Activated CD8-positive, alpha-beta memory T cell treated with anti-CD3 and anti-CD28 coated beads, Interleukin-2, amount 50 U/mL, for 24 hours (primary cell): ENCODE measurements around the gene DMKN.

Experiments
- DNase-seq: peaks from one replicate; pipeline ENCODE4 v3.0.0-alpha.2; 2020; ENCODE audit errors: extremely low read depth

Gene DMKN

DNA sequence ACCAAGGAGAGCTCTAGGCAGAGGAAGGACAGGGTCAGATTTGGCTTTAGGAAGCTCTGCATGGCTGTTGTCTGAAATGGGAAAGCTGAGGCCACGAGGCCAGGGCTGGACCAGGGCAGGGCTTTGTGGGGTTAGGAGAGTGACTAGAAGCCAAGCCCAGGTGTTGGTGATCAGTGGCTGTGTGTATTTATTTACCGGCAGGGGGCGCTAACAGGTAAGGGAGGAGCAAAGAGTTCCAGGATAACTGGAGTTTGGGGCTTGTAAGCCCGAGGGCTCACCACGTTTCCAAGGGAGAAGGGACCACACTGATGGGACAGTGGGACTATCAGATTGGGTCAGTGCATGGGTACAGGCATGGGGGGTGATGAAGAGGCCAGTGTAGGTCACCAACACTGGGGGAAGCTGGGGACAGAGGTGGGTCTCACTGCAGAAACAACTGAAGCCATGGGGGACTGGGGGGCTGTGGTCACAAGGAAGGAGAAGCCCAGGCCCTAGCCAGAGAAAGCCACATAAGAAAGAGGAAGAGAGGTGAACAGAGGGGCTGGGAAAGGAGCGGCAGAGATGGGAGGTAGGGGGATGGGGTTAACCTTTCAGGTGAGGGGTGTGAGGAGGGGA lies 35.8 kb upstream of the DMKN start:
- DNase-seq: no peak

DNA sequence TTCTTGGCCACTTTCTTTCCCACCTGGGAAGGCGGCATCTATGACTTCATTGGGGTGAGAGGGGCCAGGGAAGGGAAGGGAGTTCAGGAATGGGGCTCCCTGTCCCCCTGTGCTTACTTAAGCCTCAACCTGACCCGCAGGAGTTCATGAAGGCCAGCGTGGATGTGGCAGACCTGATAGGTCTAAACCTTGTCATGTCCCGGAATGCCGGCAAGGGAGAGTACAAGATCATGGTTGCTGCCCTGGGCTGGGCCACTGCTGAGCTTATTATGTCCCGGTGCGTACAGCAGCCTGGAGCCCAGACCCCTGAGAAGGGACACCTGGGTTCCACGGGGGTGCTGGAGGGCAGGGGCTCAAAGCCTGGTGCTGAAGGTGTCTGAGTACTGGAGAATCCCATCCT lies 33.1 kb upstream of the DMKN start:
- DNase-seq: no peak

DNA sequence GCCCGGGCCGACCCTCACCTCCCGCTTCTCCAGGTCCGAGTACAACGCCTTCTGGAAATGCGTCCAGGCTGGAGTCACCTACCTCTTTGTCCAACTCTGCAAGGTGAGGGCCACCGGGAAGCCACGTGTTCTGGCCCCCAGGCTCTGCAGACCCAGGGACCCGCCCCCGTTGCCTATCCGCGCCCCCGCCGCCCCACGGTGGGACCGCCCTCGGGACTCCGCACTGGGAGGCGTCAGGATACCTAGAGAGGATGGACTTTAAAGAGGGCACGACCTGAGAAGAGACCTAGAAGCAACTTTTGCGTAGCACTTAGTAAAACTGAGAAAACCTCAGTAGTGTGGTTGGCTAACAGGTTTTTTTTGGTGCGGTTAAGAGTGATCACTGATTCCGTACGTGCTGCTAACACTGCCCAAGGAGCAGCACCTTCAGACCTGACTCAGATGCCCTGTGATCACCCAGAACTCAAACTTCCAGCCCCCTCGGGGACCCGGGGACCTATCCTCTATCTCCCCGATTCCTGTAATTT lies 32.5 kb upstream of the DMKN start:
- DNase-seq: peak; percentile 40

DNA sequence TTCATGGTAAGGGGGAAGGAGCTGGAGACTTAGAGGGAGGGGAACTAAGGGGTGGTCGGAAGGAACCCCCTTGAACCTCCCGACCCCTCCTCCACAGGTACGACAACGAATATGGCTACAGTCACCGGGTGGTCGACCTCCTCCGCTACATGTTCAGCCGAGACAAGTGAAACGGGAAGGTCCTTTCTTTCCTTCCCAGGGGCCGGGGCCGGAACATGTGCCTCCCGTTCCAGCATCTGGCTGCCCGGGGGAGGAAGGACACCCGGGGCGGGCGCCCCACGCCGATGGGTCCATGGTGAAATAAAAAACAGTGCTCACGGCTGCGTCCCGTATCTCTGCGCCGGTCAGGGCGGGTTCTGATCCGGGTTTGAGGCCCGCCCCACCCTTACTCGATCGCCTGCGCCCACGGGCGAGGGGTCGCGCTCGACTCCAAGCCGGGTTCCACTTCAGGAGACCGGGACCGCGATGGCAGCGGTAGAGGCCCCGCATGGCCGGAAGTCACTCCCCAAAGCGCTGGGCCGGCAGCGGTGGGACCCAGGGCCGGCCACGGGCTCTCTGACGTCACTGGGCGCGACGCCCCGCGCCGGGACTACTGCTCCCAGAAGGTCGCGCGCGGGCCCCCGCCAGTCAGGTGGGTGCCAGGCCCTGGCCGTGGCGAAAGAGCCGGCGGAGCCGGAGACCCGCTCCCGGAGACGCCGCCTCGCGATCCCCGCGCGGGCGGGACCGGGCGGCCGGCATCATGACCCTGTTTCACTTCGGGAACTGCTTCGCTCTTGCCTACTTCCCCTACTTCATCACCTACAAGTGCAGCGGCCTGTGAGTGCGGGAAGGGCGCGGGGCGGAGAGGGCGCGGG lies 31.8 kb upstream of the DMKN start, which contains the start of gene TMEM147:
TMEM147 (plus strand) TSS at position 626 of the 854 bp plus-strand sequence; CDS start at position 740, 114 bp downstream.
- peak; percentile 49 for DNase-seq

DNA sequence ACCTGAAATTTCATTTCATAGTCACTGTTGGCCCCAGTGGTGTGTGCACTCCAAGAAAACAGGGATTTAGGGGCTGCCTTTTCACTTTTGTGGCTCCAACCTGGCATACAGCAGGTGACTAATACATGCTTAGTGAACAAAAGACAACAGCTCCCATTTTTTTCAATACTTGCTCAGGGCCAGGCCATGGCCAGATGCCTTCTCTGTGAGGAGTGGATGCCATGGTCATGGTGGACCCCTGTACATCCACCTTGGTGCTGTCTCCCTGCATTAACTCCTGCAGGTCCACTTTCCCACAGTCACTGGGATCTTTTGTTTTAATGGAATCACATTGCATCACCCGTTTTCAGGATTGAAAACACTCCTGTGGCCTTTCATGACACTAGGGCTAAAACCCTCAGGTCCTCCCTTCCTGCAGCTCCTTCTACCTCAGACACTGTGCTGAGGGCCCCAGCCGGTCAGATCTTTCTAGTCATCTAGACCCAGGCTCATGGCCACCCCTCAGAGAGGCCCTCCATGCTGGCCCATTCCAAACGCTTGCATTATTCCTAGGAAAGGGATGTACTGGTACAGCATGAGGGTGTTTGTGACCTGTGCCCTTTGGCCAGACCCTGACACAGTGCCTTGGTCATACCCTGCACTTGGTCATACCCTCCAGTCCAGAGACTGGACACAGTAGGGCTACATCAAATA lies 30.8 kb upstream of the DMKN start:
- no peak for DNase-seq

DNA sequence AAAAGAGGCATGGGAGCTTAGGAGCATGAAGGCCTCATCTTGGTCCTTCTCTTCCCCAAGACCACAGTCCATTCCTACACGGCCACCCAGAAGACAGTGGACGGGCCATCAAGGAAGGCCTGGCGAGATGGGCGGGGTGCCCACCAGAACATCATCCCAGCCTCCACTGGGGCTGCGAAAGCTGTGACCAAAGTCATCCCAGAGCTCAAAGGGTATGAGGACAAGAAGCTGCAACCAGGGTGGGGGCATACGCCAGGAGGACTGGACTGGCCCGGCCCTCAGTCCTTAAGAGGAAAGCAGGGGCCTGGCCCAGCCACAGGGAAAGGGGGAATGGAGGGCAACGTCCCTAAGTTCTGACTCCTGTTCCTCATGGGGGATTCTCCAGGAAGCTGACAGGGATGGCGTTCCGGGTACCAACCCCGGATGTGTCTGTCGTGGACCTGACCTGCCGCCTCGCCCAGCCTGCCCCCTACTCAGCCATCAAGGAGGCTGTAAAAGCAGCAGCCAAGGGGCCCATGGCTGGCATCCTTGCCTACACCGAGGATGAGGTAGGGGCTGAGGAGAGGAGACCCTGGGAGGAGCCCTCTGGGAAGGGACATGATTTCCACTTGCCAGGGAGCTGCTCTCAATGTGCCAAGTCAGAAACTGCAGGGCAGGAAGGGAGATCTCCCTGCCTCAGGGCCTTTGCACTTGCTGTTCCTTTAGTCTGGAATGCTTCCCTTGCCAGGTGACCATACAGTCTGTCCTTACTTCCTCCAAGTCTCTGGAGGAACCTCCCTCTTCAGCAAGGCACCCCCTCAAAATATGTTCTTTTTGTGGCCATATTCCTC lies 30.0 kb upstream of the DMKN start:
- no peak for DNase-seq

DNA sequence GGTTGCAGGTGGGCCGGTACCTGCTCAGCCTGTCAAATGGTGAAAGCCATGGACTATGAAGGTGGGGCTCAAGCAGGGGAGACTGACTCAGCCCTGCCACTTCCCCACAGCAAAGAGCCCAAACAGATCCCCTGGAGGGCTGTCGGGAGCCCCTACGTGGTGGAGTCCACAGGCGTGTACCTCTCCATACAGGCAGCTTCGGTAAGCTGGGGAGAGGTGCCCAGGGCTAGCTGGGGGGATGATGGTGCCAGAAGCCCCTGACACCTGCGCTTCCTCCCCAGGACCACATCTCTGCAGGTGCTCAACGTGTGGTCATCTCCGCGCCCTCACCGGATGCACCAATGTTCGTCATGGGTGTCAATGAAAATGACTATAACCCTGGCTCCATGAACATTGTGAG lies 28.8 kb upstream of the DMKN start:
- no peak for DNase-seq

DNA sequence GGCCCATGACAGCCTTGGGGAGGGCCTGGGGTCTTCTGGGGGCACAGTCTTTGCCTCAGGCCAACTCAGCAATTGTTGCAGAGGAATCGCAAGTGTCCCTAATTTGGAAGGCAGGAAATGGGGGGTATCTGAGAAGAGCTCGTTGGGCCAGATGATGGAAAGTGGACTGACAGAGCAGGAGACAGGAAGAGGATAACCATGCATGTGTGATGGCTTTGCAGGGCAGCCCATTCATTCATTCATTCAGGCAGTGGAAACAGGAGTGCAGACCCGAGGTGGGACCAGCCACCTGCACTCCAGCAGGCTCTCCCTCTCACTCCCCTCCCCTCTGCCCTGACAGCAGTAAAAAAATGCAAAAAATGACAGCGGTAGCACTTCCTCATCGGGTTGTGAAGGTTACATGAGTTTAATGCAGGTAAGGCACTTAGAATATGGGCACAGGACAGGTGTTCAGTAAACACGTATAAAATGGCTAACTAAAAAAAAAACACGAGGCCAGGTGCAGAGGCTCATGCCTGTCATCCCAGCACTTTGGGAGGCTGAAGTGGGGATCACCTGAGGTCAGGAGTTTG lies 27.0 kb upstream of the DMKN start:
- no peak for DNase-seq

DNA sequence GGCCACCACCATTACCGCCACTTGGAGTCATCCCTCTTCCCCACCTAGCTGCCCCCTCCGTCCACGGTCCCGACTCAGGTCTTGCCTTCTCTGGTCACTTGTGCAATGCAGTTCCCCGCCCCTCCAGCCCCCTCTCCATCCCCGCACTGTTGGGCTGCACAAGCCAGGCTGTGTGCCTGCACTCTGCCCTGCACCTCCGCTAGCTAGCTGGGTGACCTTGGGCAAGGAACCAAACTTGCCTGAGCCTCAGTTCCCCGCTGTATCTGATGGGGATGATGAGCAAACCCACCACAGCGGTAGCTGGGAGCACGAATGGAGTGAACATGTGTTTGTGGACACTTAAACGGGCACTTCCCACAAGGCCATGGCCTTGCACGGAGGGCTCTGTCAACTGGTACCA lies 26.4 kb upstream of the DMKN start:
- DNase-seq: no peak

DNA sequence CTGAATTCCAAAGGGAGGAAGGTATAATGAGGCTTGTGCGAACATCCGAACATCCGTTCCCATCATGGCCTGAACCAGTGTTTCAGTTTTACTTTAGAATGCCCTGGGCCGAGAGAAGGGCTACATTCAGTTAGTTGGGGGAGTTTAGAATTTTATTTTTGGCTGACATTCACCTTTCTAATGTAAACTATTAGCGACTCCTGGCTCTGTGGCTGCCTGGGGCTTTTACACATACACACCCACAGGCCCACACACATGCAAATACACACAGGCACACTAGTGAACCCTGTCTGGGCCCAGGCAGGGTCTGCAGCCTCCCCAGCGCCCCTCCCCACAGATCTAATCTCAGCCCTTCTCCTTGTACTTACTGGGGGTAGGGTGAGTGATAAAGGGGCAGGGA lies 25.9 kb upstream of the DMKN start:
- DNase-seq: no peak

DNA sequence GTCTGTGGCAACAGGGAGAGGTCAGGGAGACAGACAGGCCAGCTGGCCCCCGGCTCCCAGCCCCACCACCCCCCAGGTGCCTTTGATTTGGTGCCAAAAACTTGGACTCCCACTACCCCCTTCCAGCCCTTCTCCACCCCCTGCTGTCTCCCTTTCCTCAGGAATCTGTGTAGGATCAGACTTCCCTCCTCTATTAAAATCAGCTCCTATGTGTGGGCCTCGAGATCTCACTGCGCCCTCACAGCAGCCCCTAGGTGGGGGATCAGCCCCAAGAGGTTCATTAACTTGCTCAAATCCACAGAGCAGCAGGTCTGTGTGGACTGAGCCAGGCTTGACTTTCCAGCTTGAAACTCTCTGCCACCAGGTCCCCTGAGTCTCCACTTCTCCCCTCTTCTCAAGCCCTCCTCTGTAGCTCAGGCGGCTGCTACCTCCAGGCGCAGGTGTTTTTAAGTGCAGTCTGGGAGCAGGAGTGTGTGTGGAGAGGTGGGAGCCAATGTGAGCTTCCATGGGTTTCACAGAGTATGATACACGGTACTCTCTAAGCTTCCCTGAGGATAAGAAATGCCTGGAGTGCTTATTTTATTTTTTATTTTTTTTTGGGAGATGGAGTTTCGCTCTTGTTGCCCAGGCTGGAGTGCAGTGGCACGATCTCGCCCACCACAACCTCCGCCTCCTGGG lies 21.5 kb upstream of the DMKN start:
- no peak for DNase-seq

DNA sequence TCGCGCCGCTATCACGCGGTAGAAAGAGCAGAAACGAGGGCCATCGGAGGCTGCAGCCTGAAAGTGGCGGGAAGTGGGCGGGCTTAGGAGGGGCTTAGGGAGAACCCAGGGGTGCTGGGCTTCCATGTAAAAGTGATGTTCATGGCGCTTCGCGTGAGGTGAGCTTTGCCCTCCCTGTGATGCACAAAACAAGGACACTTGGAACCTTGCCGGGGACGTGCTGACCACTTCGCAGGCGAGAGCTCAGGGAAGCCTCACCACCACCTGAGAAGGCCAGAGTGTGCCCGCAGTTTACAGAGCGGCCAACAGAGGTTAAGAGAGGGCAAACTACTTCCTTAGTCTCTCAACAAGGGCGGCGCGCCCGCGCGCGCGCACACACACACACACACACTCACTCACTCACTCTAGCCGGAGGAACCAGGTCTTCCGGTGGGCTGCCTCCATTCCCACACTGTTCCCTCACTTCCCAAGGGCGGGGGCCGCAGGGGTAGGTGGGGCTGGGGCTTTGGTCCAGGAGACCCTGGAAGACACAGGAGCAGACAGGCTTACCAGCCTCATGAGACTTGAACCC lies 20.5 kb upstream of the DMKN start:
- no peak for DNase-seq

DNA sequence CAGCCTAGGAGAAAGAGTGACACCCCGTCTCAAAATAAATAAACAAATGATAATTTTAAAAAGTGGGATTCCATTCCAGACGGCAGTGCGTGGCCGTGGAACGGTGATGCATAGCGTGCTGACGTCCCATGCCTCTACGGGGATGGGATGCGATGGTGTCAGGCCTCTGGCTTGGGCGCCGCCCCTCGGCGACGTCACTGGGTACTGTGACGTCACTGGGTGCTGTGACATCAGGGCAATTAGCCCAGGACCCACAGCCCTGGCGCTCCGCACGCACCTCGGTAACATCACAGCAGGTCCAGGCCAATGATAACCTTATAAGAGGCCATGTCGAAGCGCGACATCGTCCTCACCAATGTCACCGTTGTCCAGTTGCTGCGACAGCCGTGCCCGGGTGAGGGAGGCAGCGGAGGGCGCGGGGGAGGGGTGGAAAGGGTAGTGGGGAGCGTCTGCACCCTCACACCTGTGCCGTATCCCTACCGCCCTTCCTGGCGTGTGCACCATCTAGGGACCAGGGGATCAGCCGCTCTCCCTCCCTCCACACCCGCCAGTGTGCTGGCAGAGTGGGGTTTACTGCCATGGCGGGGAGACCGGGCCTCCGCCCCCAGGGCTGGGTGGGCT lies 19.9 kb upstream of the DMKN start, which contains the start of gene GAPDHS:
GAPDHS (plus strand) TSS at position 256 of the 621 bp plus-strand sequence; CDS start at position 328, 72 bp downstream.
- DNase-seq: no peak

DNA sequence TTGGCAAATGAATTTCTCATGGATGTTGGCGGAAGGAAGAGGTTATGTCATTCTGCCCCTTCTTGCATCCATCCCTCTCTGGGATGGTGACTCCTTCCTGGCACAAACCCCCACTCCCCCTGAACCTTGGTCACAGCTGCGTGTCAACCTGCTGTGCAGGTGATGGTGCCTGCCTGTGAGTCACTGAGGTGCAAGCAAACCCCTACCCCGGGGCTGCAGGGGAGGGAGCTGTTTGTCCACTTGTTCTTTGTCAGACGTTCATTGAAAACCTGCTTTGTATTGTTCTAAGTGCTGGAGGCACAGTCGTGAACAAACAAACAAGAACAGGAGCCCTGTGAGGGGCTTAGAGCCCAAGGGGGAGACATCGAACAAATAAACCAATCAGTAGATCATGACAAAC lies 17.8 kb upstream of the DMKN start:
- no peak for DNase-seq

DNA sequence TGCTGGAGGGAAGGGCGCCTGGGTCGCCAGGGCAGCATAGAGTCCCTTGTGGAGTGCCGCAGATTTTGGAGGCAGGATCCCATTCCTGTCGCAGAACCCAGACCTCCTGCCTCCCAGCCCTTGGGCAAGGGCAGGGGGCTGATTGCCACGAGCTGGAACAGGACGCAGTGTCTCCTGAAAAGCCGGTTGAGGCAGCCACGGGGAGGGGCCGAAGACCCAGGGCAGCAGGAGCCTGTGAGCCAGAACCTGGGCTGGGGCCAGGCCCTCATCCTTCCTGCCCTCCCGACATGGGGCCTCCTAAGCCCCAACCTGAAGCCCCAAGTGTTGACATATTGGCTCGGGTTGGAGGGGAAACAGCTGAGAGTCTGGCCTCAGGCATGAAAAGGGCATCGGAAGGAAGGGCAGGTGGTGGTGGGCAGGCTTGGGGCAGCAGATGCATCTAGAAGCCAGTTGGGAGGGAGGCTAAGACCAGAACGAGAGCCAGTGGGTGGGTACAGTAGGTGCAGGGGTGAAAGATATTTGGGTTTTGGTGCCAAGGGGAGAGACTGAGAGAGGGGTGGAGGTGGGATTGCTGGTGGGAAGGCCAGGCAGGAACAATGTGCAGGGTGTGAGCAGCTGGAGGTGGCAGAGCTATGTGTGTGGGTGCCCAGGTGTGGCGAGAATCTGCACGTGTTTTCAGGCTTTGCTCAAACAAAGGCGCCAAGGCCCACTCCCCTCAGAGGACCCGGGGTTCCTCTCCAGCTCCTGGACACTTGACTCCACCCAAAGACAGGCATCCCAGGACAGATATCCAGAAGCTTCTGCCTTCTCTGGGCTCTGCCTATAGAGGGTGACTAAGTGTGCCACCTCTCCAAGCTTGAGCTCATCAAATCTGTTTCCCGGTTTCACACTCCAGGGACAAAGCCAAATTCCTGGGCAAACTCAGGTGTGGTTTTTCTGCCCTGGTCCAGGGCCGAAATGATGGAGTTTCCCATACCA lies 16.1 kb upstream of the DMKN start:
- no peak for DNase-seq

DNA sequence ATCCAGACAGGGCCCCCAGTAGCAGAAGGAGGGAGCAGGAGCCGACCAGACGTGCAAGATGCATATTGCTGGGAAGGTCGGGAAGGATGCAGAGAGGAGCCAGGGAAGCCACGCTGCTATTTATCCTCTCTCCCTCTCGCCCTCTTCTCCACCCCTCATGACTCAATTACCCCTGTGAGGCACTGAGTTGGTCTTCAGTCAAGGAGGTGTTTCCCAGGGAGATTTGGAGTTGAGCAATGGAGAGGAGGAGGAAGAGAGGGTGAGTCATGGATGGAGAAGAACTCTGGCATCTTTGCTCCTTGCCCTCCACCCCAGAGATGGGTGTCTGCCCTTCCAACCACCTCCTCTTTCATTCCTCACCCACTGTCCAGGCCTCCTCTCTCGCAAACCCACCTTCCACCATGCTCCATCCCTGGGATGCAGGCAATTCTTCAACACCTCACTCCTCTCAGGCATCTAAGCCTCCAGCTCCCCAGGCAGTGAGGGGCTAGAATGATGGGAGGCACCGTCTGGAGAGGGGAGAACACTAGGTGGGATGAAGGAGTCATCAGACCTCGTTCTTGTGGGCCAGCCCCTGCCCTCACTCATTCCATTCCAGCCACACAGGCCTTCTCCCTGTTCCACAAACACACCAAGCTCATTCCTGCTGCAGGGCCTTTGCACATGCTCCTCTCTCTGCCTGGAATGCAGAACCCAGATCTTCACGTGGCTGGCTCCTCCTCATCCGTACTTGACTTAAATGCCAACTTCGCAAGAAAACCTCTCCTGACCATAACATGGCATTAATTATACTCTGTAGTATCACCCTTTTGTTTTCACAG lies 15.0 kb upstream of the DMKN start, which contains the start of gene SBSN:
SBSN (minus strand) TSS at position 94 of the 821 bp plus-strand sequence; CDS start at position 64, 30 bp downstream.
- DNase-seq: no peak

DNA sequence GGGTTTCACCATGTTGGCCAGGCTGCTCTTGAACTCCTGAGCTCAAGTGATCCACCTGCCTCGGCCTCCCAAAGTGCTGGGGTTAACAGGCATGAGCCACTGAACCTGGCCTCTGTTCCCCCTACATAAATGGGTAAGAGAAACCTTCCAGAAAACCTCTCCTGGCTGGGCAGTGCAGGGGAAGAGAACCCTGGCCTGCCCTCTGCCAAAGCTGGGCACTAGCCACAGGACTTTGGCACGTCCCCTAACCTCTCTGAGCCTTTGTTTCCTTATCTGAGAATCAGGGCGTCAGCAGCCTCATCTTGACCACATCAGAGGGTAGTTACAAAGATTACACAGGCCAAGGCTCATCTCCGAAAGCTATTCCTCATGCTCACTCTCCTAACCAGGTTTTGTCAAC lies 12.4 kb upstream of the DMKN start:
- DNase-seq: no peak
